ENCODE results near the gene FKBP14.
"Not testable (repeated sequence)": the region's sequence is repeated elsewhere in the genome, so short reads cannot be mapped to it uniquely, and the experiment has no call there.

FKBP14 gene

DNA sequence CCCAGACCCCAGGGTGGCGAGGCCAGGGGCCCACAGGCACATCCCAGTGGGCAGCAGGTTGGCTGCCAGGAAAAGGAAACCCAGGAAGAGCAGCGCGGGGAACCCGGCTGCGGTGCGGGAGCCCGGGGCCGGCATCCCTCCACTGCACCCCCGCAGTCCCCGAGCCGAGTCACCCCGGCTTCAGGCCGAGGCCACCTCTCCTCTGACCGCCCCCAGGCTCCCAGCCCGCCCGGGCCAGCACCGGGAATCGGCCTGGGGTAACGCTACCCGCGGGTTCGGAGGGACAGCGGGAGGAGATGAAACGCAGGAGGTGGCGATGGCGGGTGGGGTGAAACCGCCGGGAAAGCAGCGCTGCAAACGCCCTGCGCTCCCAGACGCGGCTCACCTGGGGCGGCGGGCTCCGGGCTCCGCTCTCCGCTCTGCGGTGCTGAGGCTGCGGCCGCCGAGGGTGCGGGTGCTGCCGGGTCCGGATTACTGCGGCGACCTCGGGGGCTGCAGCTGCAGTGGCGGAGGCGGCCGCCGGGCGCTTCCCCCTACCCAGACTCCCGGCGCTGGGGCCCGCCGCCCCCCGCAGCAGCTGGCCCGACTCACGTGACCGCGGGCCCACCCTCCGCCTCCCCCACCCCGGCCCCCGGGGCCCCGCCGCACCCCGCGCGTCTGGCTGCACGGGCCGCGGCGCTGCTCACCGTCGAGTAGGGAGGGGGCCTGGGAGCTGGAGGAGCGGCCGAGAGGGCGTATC is 37.1 kb downstream of the FKBP14 start, which contains the start of gene SCRN1:
Gene SCRN1 (minus strand): TSS at position 545 of the 739 bp plus-strand sequence. CDS start 20,734 bp downstream, outside the sequence.
- no peak for DNase-seq

DNA sequence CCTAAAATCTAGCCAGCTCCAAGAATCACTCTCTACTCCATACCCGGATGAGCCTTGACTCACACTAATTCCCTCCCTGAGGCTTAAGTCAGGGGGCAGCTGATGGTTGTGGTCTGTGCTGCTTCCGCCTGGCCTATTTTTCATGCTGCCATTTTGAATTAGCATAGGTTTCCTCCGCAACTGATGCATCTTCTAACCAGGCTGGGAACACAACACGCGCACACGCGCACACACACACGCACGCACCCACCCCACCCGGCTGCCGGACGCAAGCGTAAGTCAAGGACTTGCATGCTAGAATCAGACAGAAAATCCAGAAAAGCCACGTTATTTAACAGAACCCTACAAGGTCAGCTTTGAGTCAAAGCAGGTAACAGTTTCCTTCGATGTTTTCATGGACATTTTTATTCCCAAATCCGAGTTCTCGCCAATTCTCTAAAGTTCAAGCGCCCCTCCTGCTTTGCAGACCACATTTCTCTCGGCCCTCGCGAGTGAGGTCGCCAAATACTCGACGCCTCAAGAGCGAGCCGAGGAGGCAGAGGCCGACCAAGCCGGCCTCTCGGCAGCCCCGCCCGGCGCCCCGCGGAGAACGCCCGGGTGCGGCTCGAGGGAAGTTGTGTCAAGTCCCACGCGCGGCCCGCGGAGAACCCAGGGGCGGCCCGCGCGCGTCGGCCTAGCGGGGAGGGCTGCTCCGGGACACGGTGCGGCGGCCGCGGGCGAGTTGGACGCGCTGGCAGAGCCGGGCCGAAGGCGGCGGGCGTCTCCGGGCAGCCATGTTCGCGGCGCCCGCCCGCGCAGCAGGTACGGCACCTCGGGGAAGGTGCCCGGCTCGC is 37.9 kb downstream of the FKBP14 start:
- DNase-seq = peak; percentile 9

DNA sequence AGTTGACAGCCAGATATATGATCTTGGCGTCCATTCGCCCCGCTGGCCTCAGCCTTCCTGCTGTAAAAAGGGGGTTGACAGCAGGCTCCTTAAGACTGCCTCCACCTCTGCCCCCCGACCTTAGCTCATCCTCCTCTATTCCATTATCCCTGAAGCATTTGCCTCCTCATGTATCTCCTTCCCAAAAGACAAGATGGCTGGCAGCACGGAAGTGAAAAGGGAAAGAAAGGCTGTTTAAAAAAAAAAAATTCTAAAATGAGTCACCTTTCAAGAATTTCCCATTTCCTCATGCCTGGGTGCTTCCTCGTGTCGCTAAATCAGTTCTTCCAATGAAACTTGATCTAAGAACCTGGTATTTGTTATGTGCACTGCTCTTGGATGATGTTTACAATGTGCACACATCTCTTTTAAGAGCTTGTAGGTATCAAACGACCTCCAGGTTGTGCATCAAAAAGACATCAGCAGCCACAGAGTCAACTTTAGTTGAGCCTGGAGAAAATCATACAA is 38.6 kb downstream of the FKBP14 start:
- DNase-seq = no peak

DNA sequence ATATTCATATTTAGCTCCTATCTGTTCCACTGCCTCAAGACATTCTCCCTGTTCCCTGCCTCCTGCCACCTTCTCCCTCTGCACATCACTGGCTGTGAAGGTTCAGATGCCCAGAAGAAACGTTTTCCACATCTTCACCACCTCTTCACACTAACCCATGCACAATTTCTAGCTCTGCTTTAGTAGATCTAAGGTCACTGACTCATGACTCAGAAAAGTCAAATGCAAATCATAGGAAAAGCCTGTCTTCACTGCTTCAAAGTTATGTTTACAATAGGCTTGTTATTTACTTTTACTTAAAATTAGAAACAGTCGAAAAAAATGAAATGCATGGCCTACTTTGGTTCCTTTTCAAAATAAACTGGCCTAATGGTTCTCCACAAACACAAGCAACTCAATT is 39.4 kb downstream of the FKBP14 start:
- no peak for DNase-seq

DNA sequence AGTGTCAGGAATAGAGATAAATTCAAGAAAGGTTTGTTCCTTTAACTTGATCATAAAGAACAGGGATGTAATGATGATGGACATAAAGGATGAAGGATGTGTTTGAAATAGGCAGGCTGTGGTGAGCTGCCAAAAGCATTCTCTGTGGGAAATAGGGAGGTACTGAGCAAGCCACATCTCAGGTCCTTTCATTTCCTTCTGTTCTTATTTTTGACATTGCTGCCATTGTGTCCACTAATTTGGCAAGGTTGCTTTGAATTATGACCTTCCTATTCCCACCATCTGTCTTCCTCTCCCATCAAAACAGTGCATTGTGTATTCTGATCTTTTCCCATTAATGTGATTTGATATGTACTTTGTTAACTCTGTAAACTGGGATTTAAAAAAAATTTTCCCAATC is 46.4 kb downstream of the FKBP14 start:
- DNase-seq = no peak

DNA sequence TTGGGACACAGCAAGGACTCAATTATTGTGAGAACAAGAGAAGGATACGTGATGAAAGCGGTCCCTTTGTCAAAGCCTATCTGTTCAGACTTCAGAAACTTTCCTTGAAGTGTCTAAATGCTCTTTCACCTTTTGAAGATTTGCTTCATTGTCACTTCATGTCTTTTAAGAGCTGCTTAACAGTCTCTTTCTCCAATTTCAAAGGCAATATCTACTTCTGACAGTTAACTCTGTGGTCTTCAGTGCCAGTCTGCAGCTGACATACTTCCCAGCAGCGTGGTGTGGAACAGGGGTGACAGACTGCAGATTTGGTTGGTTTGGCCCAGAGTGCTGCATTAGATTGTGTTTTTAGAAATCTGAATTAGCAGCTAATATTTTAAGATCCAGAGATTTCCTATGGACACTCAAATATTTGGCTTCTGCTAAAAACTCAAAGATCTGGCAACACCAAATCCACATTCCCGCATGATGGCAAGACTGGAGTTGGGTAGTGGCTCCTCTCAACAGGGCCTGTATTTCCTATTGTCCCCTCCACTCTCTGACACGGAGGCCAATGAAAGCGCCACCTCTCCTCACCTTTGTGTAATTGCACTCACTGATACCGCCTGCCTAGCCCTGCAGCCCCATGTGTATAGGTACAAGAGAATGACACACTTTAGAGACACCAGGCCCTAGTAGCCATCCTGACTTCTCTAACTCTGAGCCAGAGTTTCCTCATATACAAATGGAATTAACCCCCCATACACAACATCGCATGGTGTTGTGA is 48.4 kb downstream of the FKBP14 start:
- DNase-seq = no peak

DNA sequence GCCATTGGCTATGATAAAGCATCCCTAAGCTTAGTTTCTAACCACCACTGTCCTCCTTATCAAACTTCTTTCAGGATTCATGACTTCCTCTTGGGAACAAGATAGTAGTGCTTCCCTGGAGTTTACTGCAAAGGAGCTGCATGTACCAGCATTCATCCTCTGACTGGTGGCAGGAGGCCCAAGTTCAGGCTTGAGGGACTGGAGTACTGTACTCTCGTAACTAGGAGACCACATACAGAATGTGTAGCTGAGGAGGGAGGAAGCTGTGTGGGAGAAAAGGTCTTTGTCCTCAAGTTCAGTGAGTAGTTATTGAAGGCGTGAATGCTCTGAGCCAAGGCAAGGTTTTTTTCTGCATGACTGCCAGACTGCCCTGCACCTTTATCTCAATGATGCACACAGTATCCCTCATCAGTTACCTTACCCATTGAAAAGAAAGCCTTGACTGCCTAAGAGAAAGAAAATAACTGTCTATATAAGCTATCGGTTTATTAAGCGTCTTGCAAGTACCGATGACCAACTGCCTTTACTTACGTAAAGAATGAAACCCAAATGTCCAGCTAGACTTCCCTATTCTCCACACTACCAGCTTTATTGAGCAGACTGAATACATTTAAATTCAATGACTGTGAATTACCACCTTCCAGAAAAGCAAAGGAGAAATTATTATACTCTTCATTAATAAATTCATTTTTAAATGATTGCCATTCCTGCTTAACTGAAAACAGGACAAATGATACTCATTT is 49.7 kb downstream of the FKBP14 start:
- no peak for DNase-seq

DNA sequence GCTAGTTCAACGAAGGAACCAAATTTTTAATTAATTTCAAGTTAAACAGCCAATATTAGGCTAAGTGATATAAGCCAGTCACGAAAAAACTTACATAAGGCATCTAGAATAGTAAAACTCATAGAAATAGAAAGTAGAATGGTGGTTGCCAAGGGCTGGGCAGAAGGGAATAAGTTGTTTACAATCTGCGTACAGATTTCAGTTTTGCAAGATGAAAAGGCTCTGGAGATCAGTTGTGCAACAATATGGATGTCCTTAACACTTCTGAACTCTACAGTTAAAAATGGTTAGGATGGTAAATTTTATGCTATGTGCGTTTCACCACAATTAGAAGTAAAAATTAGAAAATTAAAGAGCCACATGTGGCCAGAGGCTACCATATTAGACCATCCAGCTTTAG is 50.2 kb downstream of the FKBP14 start:
- no peak for DNase-seq

DNA sequence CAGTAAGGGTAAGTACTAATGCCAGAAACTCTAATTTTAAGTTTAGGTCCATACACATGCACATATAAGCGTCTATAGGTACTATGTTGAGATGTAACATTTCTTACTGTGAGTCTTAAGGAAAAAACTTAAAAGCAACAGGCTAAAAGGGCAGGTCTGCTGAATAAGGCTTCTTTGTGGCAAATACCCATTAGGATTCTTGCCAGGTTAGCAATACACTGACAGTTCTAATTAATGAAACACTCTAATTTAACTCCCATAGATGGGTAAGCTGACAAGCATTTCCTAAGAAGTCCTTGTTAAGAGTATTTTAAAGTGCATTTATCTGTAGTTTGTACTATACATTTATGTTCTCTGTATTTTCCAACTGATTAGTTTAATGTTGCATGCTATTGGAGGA is 50.9 kb downstream of the FKBP14 start:
- DNase-seq = no peak

DNA sequence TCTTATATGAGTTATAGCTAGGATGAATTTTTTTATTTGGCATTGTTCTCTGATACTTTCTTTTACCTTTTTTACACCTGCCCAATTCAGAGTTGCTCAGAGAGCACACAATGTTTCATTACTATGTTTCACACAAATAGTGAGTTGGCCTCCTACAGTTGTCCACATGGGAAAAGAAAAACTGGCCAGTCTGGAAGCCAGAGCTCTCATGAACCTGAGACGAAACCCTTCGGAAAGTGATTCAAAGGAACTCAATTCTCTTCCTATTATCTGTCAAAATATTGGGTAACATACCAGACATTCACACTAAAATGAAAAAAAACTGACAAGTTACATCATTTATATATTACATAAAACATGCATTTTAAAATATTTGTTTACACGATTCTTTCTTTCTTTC is 52.2 kb downstream of the FKBP14 start:
- no peak for DNase-seq

DNA sequence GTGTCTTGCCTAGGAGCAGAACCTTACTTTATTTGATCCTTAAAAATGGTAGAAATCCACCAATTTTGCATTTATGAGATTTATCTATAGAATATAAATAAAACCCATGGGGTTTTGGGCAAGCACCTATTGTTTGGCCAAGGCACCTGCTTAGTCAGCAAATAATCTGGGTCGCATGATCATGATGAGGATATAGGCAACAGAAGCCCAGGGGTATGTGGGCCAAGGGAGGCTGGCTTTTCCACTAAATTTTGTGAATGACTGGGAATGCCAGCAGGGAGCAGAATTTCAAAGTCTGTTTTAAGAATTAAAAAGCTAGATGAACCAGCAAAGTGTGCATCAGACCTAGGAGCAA is 54.2 kb downstream of the FKBP14 start:
- no peak for DNase-seq

DNA sequence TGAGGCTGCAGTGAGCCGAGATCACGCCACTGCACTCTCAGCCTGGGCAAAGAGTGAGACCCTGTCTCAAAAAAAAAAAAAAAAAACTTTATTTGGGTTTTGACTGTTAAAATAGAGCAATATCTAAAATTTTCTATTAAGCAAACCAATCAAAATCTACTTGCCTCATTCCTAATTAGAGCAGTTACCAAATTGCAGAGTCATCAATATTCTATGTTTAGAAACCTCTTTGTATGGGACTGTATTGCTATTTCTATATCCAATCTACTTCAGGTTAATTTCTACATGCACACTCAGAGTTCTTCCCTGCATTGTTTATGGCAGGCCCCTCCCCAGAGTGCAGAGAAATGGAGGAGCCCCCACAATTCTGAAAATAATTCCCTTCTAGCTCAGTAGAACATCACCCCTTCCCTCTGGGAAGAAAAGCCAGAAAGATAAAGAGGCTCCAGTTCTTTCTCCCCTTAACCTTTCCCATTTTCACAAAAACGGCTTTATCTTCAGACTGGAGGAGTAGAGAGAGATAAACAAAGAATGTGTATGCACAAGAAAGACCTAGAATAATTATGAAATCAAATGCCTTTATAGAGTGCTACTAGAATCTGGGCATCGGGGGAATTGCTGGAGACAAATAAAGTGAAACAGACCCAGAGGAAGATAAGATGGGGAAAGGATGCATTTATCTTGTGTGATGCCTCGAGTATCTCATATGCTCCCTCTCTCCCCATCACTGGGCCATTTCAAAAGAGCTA is 54.8 kb downstream of the FKBP14 start:
- no peak for DNase-seq

DNA sequence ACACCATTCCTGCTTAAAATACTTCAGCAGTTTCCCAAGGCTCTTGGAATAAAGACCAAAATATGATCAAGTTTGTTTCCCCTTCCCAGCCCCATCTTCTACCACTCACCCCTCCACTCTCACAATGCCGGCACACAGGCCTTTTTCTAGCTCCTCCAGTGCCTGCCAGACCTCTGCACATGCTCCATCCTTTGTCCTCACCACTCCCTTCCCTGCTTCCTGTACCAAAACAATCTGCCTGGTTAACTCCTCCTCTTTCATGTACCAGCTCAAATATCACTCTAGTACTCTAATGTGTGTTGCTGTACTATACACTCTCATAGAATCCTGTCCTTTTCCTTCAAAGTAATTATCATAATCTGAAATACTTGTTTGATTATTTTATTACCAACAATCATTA is 56.3 kb downstream of the FKBP14 start:
- no peak for DNase-seq

DNA sequence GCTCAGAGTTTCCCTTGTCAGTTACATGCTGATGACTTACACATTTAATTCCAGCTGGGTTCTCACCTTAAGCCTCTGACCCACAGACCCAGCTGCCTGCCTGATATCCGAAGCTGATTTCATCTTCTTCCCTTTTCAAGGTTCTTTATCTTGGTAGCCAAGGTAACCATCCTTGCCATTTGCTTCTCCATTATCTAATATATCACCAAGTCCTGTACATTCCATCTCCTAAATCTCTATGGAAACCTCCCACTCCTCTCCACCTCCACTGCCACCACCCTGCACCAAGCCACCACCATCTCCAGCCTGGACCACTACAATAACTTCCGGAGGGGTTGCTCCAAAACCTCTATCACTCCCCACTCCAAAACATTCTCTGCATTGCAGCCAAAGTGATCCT is 56.8 kb downstream of the FKBP14 start:
- no peak for DNase-seq

DNA sequence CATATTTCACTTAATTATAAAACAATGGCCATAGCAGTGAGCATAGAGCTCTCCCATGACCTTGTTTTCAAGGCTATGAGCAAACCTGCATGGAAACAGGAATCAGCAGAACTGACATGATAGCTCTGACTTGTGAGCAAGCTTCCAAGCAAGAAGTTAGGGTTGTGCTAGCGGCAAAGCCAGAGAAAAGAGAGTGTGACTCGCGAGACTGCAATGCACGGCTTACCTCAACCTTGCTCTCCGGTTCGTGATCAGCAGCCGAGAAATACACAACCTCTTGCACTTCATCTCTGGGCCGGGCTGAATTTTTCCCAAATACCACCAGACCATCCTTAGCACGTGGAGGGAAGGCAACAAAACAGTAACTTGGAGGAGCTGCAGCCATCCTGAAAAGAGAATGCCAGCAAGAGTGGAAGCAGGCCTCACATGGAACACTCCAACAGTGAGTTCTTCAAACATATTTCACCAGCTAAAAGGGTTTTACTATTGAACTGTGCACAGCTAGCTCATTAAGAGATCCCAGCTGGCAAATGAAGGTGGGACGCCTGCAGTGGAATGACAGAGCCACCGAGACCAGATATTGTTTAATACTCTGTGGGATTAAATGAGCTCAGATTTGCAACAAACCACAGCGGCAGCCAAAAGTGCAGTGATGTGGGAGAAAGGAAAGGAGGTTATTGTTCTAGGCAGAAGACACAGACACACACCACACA is 57.7 kb downstream of the FKBP14 start:
- DNase-seq = no peak

DNA sequence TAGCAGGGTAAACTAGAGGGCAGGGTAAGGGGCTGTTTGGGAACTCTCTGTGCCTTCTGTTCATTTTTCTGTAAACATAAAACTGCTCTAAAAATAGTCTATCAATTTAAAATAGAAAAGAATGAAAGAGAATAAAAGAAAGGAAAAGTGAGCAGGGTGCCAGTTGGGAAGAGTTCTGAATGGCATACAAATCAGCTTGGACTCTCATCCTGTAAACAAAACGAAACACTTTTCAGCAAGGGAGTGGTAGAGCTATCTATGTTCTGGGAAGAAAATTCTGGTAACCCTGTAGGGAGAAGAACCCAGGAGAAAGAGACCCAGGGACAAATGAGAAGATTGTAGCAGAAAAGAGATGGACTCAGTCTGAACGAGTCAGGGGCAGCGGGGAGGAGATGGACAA is 61.5 kb downstream of the FKBP14 start:
- DNase-seq = no peak

DNA sequence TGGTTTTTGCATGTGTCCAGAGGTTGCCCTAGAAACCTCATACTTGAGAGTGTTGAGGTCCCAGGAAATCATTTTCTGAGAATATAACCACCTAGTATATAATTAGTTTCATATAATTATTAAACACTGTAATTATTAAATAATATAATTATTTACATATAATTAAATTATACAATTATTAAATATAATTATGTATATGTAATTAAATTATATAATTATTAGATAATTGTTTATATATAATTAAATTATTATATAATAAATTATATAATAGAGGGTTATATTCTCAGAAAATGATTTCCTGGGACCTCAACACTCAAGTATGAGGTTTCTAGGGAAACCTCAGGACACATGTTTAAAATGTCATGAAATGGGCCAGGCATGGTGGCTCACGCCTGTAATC is 64.5 kb downstream of the FKBP14 start:
- DNase-seq = no peak

DNA sequence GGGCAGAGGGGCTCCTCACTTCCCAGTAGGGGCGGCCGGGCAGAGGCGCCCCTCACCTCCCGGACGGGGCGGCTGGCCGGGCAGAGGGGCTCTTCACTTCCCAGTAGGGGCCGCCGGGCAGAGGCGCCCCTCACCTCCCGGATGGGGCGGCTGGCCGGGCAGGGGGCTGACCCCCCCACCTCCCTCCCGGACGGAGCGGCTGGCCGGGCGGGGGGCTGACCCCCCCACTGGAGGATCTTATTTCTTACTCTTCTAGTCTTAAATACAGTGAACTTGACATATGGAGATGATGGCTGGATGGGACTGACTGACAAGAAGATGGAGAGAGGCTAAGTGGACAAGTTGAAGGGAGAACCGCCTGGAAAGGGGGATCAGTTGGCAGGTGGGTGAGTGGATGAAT is 64.9 kb downstream of the FKBP14 start:
- DNase-seq = not testable (repeated sequence)
